ENCODE results near the gene UQCRHL. TPM values are rescaled to one million over a fixed set of nuclear protein-coding genes. Genes with fewer than 3 reads are reported as not detected.

UQCRHL gene
- total and polyA plus RNA-seq, 10 of the 15 experiments (the other 5 are each of a cell fraction or from before 2014, with no cell fraction given) = 1.4 to 17.3 (median 5.7) TPM

GRCh38 chr1:15848143-15848928 lies 40.9 kb upstream of the UQCRHL start (continued):
- TF ChIP-seq ZBTB4 (CRISPR knock-in tag; IDR thresholded peaks at IDR 0.05) = no peak
- peak; percentile 34; the same call in 1 of the 2 replicates for TF ChIP-seq RB1 (IDR thresholded peaks at IDR 0.05; ENCODE audit: borderline replicate concordance)
- TF ChIP-seq, protein P1, sequence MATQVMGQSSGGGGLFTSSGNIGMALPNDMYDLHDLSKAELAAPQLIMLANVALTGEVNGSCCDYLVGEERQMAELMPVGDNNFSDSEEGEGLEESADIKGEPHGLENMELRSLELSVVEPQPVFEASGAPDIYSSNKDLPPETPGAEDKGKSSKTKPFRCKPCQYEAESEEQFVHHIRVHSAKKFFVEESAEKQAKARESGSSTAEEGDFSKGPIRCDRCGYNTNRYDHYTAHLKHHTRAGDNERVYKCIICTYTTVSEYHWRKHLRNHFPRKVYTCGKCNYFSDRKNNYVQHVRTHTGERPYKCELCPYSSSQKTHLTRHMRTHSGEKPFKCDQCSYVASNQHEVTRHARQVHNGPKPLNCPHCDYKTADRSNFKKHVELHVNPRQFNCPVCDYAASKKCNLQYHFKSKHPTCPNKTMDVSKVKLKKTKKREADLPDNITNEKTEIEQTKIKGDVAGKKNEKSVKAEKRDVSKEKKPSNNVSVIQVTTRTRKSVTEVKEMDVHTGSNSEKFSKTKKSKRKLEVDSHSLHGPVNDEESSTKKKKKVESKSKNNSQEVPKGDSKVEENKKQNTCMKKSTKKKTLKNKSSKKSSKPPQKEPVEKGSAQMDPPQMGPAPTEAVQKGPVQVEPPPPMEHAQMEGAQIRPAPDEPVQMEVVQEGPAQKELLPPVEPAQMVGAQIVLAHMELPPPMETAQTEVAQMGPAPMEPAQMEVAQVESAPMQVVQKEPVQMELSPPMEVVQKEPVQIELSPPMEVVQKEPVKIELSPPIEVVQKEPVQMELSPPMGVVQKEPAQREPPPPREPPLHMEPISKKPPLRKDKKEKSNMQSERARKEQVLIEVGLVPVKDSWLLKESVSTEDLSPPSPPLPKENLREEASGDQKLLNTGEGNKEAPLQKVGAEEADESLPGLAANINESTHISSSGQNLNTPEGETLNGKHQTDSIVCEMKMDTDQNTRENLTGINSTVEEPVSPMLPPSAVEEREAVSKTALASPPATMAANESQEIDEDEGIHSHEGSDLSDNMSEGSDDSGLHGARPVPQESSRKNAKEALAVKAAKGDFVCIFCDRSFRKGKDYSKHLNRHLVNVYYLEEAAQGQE (IDR thresholded peaks at IDR 0.05; ENCODE audit: low read depth, low read length) = no peak
- TF ChIP-seq RBBP5 (conservative IDR thresholded peaks at IDR 0.05) = no peak
- TF ChIP-seq, protein P2, sequence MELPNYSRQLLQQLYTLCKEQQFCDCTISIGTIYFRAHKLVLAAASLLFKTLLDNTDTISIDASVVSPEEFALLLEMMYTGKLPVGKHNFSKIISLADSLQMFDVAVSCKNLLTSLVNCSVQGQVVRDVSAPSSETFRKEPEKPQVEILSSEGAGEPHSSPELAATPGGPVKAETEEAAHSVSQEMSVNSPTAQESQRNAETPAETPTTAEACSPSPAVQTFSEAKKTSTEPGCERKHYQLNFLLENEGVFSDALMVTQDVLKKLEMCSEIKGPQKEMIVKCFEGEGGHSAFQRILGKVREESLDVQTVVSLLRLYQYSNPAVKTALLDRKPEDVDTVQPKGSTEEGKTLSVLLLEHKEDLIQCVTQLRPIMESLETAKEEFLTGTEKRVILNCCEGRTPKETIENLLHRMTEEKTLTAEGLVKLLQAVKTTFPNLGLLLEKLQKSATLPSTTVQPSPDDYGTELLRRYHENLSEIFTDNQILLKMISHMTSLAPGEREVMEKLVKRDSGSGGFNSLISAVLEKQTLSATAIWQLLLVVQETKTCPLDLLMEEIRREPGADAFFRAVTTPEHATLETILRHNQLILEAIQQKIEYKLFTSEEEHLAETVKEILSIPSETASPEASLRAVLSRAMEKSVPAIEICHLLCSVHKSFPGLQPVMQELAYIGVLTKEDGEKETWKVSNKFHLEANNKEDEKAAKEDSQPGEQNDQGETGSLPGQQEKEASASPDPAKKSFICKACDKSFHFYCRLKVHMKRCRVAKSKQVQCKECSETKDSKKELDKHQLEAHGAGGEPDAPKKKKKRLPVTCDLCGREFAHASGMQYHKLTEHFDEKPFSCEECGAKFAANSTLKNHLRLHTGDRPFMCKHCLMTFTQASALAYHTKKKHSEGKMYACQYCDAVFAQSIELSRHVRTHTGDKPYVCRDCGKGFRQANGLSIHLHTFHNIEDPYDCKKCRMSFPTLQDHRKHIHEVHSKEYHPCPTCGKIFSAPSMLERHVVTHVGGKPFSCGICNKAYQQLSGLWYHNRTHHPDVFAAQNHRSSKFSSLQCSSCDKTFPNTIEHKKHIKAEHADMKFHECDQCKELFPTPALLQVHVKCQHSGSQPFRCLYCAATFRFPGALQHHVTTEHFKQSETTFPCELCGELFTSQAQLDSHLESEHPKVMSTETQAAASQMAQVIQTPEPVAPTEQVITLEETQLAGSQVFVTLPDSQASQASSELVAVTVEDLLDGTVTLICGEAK (IDR thresholded peaks at IDR 0.05; ENCODE audit: borderline replicate concordance) = no peak
